Measurements from ENCODE around the gene ARL16. TPM values are rescaled to one million over a fixed set of nuclear protein-coding genes. Genes with fewer than 3 reads are reported as not detected.
A peak's percentile ranks its signal among the peaks of the same experiment; 100 is the strongest.

ARL16 gene
- polyA plus RNA-seq, 2 of the 4 experiments (the other 2 are of a cell fraction), result 45.2 to 53.6 TPM

GRCh38 chr17:81707725-81708646 lies 24.4 kb upstream of the ARL16 start:
- POLR2A ChIA-PET, result interaction anchor here (1.1 kb wide), 1 partner anchor 24 kb away, joined by 3 read pairs; the partner anchor contains the start of genes ARL16 and HGS
- no peak overlapping the region for H3K4me3 ChIP-seq
- WGBS (ENCODE audit: missing lambda C conversion rate), result 91% methylated on average over 23 of the region's 25 CpGs
- no peak overlapping the region for H3K4me2 ChIP-seq
- peaks cover 15% of the 10 kb centered on the region for H3K4me1 ChIP-seq
- FAIRE-seq (no peak), ATAC-seq (no peak), DNase-seq (ENCODE audit: low read depth in 1 of 2, low spot score in 1 of 2) (no peak)
- CTCF ChIA-PET, result interaction anchor here (1.1 to 1.9 kb wide), 5 partner anchors 13 to 217 kb away, joined by 3 to 5 read pairs (median 3); no protein-coding TSS in a partner anchor
- no peaks in the 10 kb centered on the region for H3K9me3 ChIP-seq
- TF ChIP-seq NFE2L2 (conservative IDR thresholded peaks at IDR 0.05; ENCODE audit: low read length), result no peak
- TF ChIP-seq MAZ (IDR thresholded peaks at IDR 0.05; ENCODE audit: borderline replicate concordance, low read depth, low read length), result no peak
- no peak for TF ChIP-seq HEYL (CRISPR knock-in tag; IDR thresholded peaks at IDR 0.05)
- 0 out of 5 replicates have a peak, but pooled peaks of 1 of the 2 experiments have one; percentile 26 for TF ChIP-seq JUN (IDR thresholded peaks at IDR 0.05)
- no peak for TF ChIP-seq EP300 (IDR thresholded peaks at IDR 0.05)
- H3K27ac ChIP-seq, result no peak overlapping the region

- H3K4me1 ChIP-seq, result peaks cover 15% of the 10 kb centered on the region
- DNase-seq (ENCODE audit: low read depth in 1 of 2, low spot score in 1 of 2) (no peak), FAIRE-seq (no peak), ATAC-seq (no peak)
- TF ChIP-seq FOSL2 (IDR thresholded peaks at IDR 0.05), result no peak
- no peak for TF ChIP-seq FOSL2 (CRISPR knock-in tag; IDR thresholded peaks at IDR 0.05)
- TF ChIP-seq MAZ (IDR thresholded peaks at IDR 0.05; ENCODE audit: borderline replicate concordance, low read depth, low read length), result no peak
- ChIA-PET POLR2A (no interaction called here), CTCF (interaction anchor here (0.7 to 1.4 kb wide), 7 partner anchors 12 to 28 kb away, joined by 3 to 5 read pairs (median 3); partner anchors contain the start of genes ARL16 and HGS)
- no peak overlapping the region for H3K4me2 ChIP-seq
- H3K4me3 ChIP-seq, result no peak overlapping the region
- WGBS (ENCODE audit: missing lambda C conversion rate), result 94% methylated on average over 53 of the region's 54 CpGs
- no peak overlapping the region for H3K27ac ChIP-seq
- no peaks in the 10 kb centered on the region for H3K9me3 ChIP-seq
Observed at GRCh38 chr17:81706757-81707624, 23.4 kb upstream of the ARL16 start.

DNA sequence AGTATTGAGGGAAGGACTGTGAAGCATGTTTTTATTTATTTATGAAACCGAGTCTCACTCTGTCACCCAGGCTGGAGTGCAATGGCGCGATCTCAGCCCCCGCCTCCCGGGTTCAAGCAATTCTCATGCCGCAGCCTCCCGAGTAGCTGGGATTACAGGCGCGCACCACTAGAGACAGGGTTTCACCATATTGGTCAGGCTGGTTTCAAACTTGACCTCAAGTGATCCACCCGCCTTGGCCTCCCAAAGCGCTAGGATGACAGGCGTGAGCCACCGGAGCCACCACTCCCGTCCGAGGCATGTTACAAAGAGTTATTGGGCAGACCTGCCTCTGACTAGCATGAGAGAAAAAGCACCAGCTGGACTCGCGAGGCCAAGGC lies 22.6 kb upstream of the ARL16 start:
- no peak for FAIRE-seq
- H3K4me2 ChIP-seq, result no peak overlapping the region

GRCh38 chr17:81705518-81706231 lies 22.1 kb upstream of the ARL16 start:
- FAIRE-seq, result no peak
- H3K9me3 ChIP-seq, result no peaks in the 10 kb centered on the region
- WGBS (ENCODE audit: missing lambda C conversion rate), result 95% methylated on average over 30 of the region's 30 CpGs
- POLR2A ChIA-PET, result no interaction called here
- no peak overlapping the region for H3K27ac ChIP-seq
- H3K4me3 ChIP-seq, result no peak overlapping the region
- peaks cover 20% of the 10 kb centered on the region for H3K4me1 ChIP-seq
- DNase-seq (ENCODE audit: low read depth in 1 of 2, low spot score in 1 of 2), result no peak
- CTCF ChIA-PET, result interaction anchor here (0.8 to 1.6 kb wide), 3 partner anchors 10 to 22 kb away, joined by 3 to 4 read pairs (median 3); partner anchors contain the start of genes ARL16 and HGS
- no peak overlapping the region for H3K4me2 ChIP-seq
- no peak for ATAC-seq
- TF ChIP-seq ESRRA (IDR thresholded peaks at IDR 0.05; ENCODE audit: borderline replicate concordance, low read length), result no peak
- TF ChIP-seq, protein P1, sequence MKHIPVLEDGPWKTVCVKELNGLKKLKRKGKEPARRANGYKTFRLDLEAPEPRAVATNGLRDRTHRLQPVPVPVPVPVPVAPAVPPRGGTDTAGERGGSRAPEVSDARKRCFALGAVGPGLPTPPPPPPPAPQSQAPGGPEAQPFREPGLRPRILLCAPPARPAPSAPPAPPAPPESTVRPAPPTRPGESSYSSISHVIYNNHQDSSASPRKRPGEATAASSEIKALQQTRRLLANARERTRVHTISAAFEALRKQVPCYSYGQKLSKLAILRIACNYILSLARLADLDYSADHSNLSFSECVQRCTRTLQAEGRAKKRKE (CRISPR knock-in tag; IDR thresholded peaks at IDR 0.05; ENCODE audit: low read depth), result no peak
- no peak for TF ChIP-seq HOXA7 (CRISPR knock-in tag; IDR thresholded peaks at IDR 0.05)
- TF ChIP-seq TP53 (CRISPR knock-in tag; IDR thresholded peaks at IDR 0.05), result no peak
- no peak for TF ChIP-seq ELK1 (IDR thresholded peaks at IDR 0.05; ENCODE audit: low read depth, low read length)
- no peak for TF ChIP-seq CHD2 (IDR thresholded peaks at IDR 0.05; ENCODE audit: low read length, partially characterized antibody)
- TF ChIP-seq, protein P2, sequence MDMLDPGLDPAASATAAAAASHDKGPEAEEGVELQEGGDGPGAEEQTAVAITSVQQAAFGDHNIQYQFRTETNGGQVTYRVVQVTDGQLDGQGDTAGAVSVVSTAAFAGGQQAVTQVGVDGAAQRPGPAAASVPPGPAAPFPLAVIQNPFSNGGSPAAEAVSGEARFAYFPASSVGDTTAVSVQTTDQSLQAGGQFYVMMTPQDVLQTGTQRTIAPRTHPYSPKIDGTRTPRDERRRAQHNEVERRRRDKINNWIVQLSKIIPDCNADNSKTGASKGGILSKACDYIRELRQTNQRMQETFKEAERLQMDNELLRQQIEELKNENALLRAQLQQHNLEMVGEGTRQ (IDR thresholded peaks at IDR 0.05), result no peak

More for the DNA sequence above, 22.6 kb upstream of the ARL16 start:
- no peak overlapping the region for H3K27ac ChIP-seq
- TF ChIP-seq HES2 (IDR thresholded peaks at IDR 0.05) (no peak), ZFP36 (IDR thresholded peaks at IDR 0.05; ENCODE audit: borderline replicate concordance, partially characterized antibody) (no peak), RNF2 (IDR thresholded peaks at IDR 0.05; ENCODE audit: borderline replicate concordance, low read depth) (no peak), JUNB (IDR thresholded peaks at IDR 0.05) (no peak)
- H3K9me3 ChIP-seq, result no peaks in the 10 kb centered on the region
- 95% methylated on average over 17 of the region's 17 CpGs for WGBS (ENCODE audit: missing lambda C conversion rate)
- ChIA-PET POLR2A (no interaction called here), CTCF (interaction anchor here (1.0 to 1.1 kb wide), 4 partner anchors 13 to 27 kb away, joined by 3 to 4 read pairs (median 4); partner anchors contain the start of genes ARL16 and HGS)
- ATAC-seq (no peak), DNase-seq (ENCODE audit: low read depth in 1 of 2, low spot score in 1 of 2) (no peak)
- H3K4me3 ChIP-seq, result no peak overlapping the region
- peaks cover 18% of the 10 kb centered on the region for H3K4me1 ChIP-seq
